Liver (tissue), 9 donors: Measurements from ENCODE around the gene MAP1LC3B. TPM values are rescaled to one million over a fixed set of nuclear protein-coding genes. Genes with fewer than 3 reads are reported as not detected.

Source experiments
- DNase-seq: peaks from one replicate; pipeline ENCODE4 v3.0.0-alpha.2; 2017; ENCODE audit warnings: low spot score
- H3K27ac ChIP-seq, 2 donors: one replicate each; pipeline ENCODE4 v1.7.0; 2013; ENCODE audit warnings: inconsistent platforms in 2 of 2, low read length in 2 of 2, control low read depth in 1 of 2, low read depth in 1 of 2, mild to moderate bottlenecking in 1 of 2
- H3K27me3 ChIP-seq, 4 donors: one replicate each; pipeline versions ENCODE4 v1.6.1 to v1.7.0; 2013; ENCODE audit warnings: low read length in 3 of 4, inconsistent platforms in 1 of 4, mild to moderate bottlenecking in 1 of 4, moderate library complexity in 1 of 4; ENCODE audit not compliant: control insufficient read depth in 4 of 4, insufficient read depth in 4 of 4
- H3K36me3 ChIP-seq, 4 donors: one replicate each; pipeline versions ENCODE4 v1.6.1 to v1.7.0; 2013; ENCODE audit warnings: low read length in 3 of 4, mild to moderate bottlenecking in 3 of 4, low read depth in 1 of 4, moderate library complexity in 1 of 4; ENCODE audit not compliant: control insufficient read depth in 4 of 4, insufficient read depth in 3 of 4
- H3K4me1 ChIP-seq, 4 donors: one replicate each; pipeline versions ENCODE4 v1.6.1 to v1.7.0; 2013; ENCODE audit warnings: low read length in 3 of 4, mild to moderate bottlenecking in 3 of 4, moderate library complexity in 1 of 4; ENCODE audit not compliant: control insufficient read depth in 4 of 4, insufficient read depth in 4 of 4
- H3K4me3 ChIP-seq, 3 donors: one replicate each; pipeline versions ENCODE4 v1.6.1 to v1.7.0; 2013; ENCODE audit warnings: low read length in 3 of 3, control low read depth in 1 of 3, low read depth in 1 of 3, mild to moderate bottlenecking in 1 of 3
- H3K9ac ChIP-seq, 2 donors: one replicate each; pipeline ENCODE4 v1.7.0; 2013; ENCODE audit warnings: low read length in 2 of 2, mild to moderate bottlenecking in 2 of 2, moderate library complexity in 2 of 2, control low read depth in 1 of 2, low read depth in 1 of 2
- H3K9me3 ChIP-seq, 4 donors: one replicate each; pipeline versions ENCODE4 v1.6.1 to v1.7.0; 2013; ENCODE audit warnings: low read length in 3 of 4; ENCODE audit not compliant: control insufficient read depth in 4 of 4
- ATF3 ChIP-seq: IDR thresholded peaks from 2 replicates; pipeline ENCODE4 v1.6.1; 2016; ENCODE audit warnings: antibody characterized with exemption
- CTCF ChIP-seq: fragments of 150-350 bp; IDR thresholded peaks from 2 replicates; pipeline ENCODE4 v1.5.1; 2017; ENCODE audit warnings: improper control_type of control experiment, low read depth, low read length; ENCODE audit not compliant: missing input control
- EGR1 ChIP-seq, 2 donors: IDR thresholded peaks; 2 replicates each; pipeline ENCODE4 v1.6.1; 2016 to 2018; ENCODE audit warnings: antibody characterized with exemption in 2 of 2, low read depth in 2 of 2
- FOXA1 ChIP-seq: IDR thresholded peaks from 2 replicates; pipeline ENCODE4 v1.6.1; 2016; ENCODE audit warnings: antibody characterized with exemption
- FOXA2 ChIP-seq: IDR thresholded peaks from 2 replicates; pipeline ENCODE4 v1.6.1; 2016; ENCODE audit warnings: antibody characterized with exemption
- GABPA ChIP-seq, 2 donors: IDR thresholded peaks in 1 of 2; conservative IDR thresholded peaks in 1 of 2; 2 replicates each; pipeline ENCODE4 v1.6.1; 2016; ENCODE audit warnings: antibody characterized with exemption in 2 of 2, mild to moderate bottlenecking in 1 of 2, moderate library complexity in 1 of 2
- HNF4A ChIP-seq, 2 donors: conservative IDR thresholded peaks; 2 replicates each; pipeline ENCODE4 v1.6.1; 2016; ENCODE audit warnings: antibody characterized with exemption in 2 of 2, mild to moderate bottlenecking in 2 of 2
- HNF4G ChIP-seq: IDR thresholded peaks from 2 replicates; pipeline ENCODE4 v1.6.1; 2016; ENCODE audit warnings: antibody characterized with exemption
- JUND ChIP-seq, 2 donors: IDR thresholded peaks; 2 replicates each; pipeline ENCODE4 v1.6.1; 2016; ENCODE audit warnings: antibody characterized with exemption in 2 of 2
- MAX ChIP-seq: IDR thresholded peaks from 2 replicates; pipeline ENCODE4 v1.6.1; 2016; ENCODE audit warnings: antibody characterized with exemption
- NR2F2 ChIP-seq: IDR thresholded peaks from 2 replicates; pipeline ENCODE4 v1.6.1; 2016; ENCODE audit warnings: antibody characterized with exemption
- RAD21 ChIP-seq, 2 donors: IDR thresholded peaks; 2 replicates each; pipeline ENCODE4 v1.6.1; 2016; ENCODE audit warnings: antibody characterized with exemption in 2 of 2, mild to moderate bottlenecking in 2 of 2
- REST ChIP-seq: IDR thresholded peaks from 2 replicates; pipeline ENCODE4 v1.6.1; 2016; ENCODE audit warnings: antibody characterized with exemption, mild to moderate bottlenecking
- RXRA ChIP-seq, 2 donors: IDR thresholded peaks; 2 replicates each; pipeline ENCODE4 v1.6.1; 2017 to 2018; ENCODE audit warnings: antibody characterized with exemption in 2 of 2, mild to moderate bottlenecking in 1 of 2
- SP1 ChIP-seq: IDR thresholded peaks from 2 replicates; pipeline ENCODE4 v1.6.1; 2018; ENCODE audit warnings: antibody characterized with exemption, mild to moderate bottlenecking
- TAF1 ChIP-seq: conservative IDR thresholded peaks from 2 replicates; pipeline ENCODE4 v1.6.1; 2016; ENCODE audit warnings: antibody characterized with exemption, mild to moderate bottlenecking
- YY1 ChIP-seq: IDR thresholded peaks from 2 replicates; pipeline ENCODE4 v1.6.1; 2016; ENCODE audit warnings: antibody characterized with exemption, mild to moderate bottlenecking
- ZBTB33 ChIP-seq: IDR thresholded peaks from 2 replicates; pipeline ENCODE4 v1.6.1; 2016; ENCODE audit warnings: antibody characterized with exemption
- WGBS: extraction: QIAGEN DNeasy Blood & Tissue Kit; methylation state at CpG from one replicate; pipeline ENCODE4 v1.1.7; 2013; 5-methylcytosine and 5-hydroxymethylcytosine counted together
- polyA plus RNA-seq, 2 donors: library from polyadenylated mRNA; stranded (reverse) in 1 of 2; unstranded in 1 of 2; fragments of 200-250 nt in 1 of 2; fragments of >200 nt in 1 of 2; fragmentation: Nextera tagmentation in 1 of 2; extraction: Ambion mirVana in 1 of 2; gene quantifications; one replicate each; pipeline versions ENCODE4 v1.2.1 to v1.2.3, GENCODE V29; 2013 to 2015
- total RNA-seq, 2 donors: library from RNA; depleted of rRNA; stranded (reverse); fragments of >200 nt; gene quantifications; one replicate each; pipeline ENCODE4 v1.2.3, GENCODE V29; 2014
- donor health status: healthy.
- donor health status: healthy.
- donor health status: healthy.
- donor health status: healthy.
- donor health status: healthy.

Gene MAP1LC3B
- total and polyA plus RNA-seq, 4 donors, result 10.3 to 36.3 (median 15.7) TPM

- TF ChIP-seq CTCF (no peak), JUND (IDR thresholded peaks at IDR 0.05) (no peak), HNF4A (conservative IDR thresholded peaks at IDR 0.05) (no peak), FOXA1 (no peak), GABPA (IDR thresholded peaks at IDR 0.05 in 1 of 2, conservative IDR thresholded peaks at IDR 0.05 in 1 of 2) (no peak)
These were observed 49.0 kb upstream of the MAP1LC3B start (continued) for GRCh38 chr16:87342978-87343752.

- Histone ChIP-seq H3K36me3 (peaks cover 15 to 69% (median 34%) of the 10 kb centered on the region in 4 donors), H3K4me1 (peaks cover 0 to 3% (median 0%) of the 10 kb centered on the region in 4 donors), H3K4me3 (no peak overlapping the region), H3K9ac (no peak overlapping the region), H3K9me3 (no peaks in the 10 kb centered on the region), H3K27me3 (no peaks in the 10 kb centered on the region), H3K27ac (no peak overlapping the region)
- TF ChIP-seq FOXA1, result no peak
- no peak for TF ChIP-seq GABPA (IDR thresholded peaks at IDR 0.05 in 1 of 2, conservative IDR thresholded peaks at IDR 0.05 in 1 of 2)
- no peak for TF ChIP-seq ATF3
- TF ChIP-seq EGR1 (IDR thresholded peaks at IDR 0.05; ENCODE audit: low read depth in 2 of 2), result no peak
- TF ChIP-seq FOXA2, result no peak
- TF ChIP-seq TAF1, result no peak
- TF ChIP-seq REST, result no peak
- no peak for TF ChIP-seq RAD21 (IDR thresholded peaks at IDR 0.05)
- TF ChIP-seq RXRA (IDR thresholded peaks at IDR 0.05), result no peak
- TF ChIP-seq MAX, result no peak
- no peak for TF ChIP-seq ZBTB33
- TF ChIP-seq HNF4G, result no peak
- no peak for TF ChIP-seq CTCF
- TF ChIP-seq NR2F2, result no peak
- no peak for TF ChIP-seq YY1
- no peak for TF ChIP-seq JUND (IDR thresholded peaks at IDR 0.05)
- TF ChIP-seq SP1, result no peak
- TF ChIP-seq HNF4A (conservative IDR thresholded peaks at IDR 0.05), result no peak
- 89% methylated on average over 11 of the region's 11 CpGs for WGBS
- no peak for DNase-seq
These were observed 48.4 kb upstream of the MAP1LC3B start for GRCh38 chr16:87343753-87344050.
